Measurements from ENCODE around the gene NPFF.

Gene NPFF

DNA sequence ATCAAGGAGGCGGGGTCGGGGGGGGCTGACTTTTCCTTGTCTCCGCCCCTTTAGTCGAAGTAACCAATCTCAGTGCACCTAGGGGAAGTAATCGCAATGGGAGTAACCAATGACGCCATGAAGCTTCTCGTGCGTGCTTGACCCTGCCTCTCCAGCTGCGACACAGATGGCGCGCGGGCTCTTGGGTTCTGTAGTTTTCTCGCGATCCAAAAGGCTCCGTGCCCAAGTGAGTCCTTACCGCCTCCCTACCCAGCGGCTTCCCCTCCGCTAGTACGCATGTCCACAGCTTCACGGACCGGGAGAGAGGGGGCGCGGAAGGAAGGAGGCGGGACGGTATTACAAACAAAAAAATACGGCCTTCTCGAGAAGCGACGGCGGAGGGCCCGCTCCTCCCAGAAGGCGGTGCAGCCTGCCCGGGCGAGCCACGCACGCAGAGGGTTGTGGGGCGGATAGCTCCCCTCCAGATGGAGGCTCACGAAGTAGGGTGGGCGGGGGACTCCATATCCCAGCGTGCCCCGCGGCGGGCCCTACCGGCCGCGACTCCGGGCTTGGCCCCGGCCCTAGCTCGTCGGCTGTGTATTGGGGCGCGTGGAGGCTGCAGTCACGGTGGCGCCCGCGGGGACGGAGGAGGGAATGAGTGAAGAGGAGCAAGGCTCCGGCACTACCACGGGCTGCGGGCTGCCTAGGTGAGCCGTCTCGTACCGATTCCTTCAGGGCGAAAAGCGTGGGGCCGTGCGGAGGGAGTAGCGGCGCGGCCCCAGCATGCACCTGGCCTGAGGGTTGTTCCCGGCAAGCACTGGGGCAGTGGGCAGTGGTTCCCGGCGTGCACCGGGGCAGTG, 6.3 kb downstream of the NPFF start, which contains the start of gene TARBP2:
TSS of gene TARBP2 (plus strand) at position 508 of the 839 bp plus-strand sequence. CDS start at position 634, 126 bp downstream.
- H3K4me3 ChIP-seq (ENCODE audit: low read length), result peak within 1 kb of the TSS; percentile 73
- peak; percentile 99 for DNase-seq (ENCODE audit: low read depth)
- TF ChIP-seq, protein P1, sequence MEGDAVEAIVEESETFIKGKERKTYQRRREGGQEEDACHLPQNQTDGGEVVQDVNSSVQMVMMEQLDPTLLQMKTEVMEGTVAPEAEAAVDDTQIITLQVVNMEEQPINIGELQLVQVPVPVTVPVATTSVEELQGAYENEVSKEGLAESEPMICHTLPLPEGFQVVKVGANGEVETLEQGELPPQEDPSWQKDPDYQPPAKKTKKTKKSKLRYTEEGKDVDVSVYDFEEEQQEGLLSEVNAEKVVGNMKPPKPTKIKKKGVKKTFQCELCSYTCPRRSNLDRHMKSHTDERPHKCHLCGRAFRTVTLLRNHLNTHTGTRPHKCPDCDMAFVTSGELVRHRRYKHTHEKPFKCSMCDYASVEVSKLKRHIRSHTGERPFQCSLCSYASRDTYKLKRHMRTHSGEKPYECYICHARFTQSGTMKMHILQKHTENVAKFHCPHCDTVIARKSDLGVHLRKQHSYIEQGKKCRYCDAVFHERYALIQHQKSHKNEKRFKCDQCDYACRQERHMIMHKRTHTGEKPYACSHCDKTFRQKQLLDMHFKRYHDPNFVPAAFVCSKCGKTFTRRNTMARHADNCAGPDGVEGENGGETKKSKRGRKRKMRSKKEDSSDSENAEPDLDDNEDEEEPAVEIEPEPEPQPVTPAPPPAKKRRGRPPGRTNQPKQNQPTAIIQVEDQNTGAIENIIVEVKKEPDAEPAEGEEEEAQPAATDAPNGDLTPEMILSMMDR (IDR thresholded peaks at IDR 0.05; ENCODE audit: insufficient read depth, low read depth, low read length, missing control alignments), result no peak

DNA sequence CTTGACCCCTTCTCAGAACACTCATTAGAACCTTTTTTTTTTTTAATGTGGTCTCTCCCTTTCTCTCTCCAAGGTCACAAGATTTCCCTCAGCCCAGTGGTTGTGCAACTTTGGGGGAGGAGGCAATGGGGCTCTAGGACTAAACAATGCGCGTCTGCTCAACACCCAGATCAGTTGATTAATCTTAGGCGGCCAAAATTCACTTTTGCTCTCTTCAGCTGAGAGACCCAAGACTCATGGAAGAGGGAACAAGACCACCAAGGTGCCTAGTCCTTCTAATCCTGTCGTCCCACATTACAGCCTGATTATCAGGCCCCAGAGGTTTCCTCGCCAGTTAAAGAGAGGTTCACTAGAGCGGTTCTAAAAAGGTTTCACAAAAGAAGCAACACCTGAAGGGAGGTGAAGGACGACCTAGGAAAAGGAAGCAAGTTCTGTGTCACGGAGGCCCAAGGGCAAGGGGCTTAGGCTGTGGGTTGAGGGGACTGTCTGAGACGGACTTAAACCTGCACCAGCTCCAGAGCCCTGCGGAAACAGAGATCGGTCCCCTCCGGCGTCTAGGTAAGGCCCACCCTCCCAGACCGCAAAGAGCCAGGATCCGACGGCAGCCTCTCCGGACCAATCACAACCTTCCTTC, 7.0 kb downstream of the NPFF start:
- TF ChIP-seq, protein P1 (IDR thresholded peaks at IDR 0.05; ENCODE audit: insufficient read depth, low read depth, low read length, missing control alignments), result no peak
- DNase-seq (ENCODE audit: low read depth), result peak; percentile 61
- H3K4me3 ChIP-seq (ENCODE audit: low read length), result peak overlapping the region; percentile 73

DNA sequence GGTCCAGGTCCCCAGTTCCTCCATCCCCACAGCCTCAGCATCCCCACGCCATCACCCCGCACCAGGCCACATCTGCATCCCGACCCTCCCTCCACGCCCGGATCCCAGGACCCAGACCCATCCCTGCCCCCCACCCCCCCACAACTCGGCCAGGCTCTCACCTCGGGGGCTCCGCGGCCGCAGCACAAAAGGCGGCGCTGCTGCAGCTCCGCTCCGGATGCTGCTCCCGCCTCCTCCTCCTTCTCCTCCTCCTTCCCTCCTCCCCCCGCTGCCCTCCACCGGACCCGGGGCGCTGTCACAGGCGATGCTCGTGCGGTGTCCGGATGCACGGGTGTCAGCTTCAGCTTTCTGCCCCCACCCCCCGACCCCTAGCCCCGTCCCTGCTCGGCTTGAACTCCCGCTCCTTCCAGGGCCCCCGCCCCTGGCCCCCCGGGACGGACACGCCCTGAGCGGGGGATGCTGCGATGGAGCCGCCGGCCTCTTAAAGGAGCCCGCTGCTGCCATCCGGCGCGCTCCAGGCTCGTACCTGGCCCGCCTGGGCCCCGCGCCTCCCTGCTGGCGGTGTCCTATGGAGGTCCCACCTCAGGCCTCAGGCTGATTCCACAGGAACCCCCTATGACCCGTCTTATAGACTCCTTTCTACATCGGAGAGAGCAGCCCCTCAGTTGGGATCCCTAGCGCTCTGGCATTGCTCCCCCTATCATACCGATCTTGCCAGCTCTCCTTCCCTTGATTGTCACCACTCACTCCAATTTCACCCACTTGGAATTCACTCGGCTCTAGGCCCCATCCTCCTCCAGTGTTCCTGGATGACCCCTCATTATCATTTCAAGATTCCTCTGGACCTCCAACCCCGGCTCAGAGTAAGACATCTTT, 7.8 kb downstream of the NPFF start, which contains the start of gene MAP3K12:
TSS of gene MAP3K12 (minus strand) at position 193 of the 876 bp plus-strand sequence. CDS start 12,067 bp downstream, outside the sequence.
- peak; percentile 51 for DNase-seq (ENCODE audit: low read depth)
- TF ChIP-seq, protein P1 (IDR thresholded peaks at IDR 0.05; ENCODE audit: insufficient read depth, low read depth, low read length, missing control alignments), result no peak
- H3K4me3 ChIP-seq (ENCODE audit: low read length), result peak within 1 kb of the TSS; percentile 73

DNA sequence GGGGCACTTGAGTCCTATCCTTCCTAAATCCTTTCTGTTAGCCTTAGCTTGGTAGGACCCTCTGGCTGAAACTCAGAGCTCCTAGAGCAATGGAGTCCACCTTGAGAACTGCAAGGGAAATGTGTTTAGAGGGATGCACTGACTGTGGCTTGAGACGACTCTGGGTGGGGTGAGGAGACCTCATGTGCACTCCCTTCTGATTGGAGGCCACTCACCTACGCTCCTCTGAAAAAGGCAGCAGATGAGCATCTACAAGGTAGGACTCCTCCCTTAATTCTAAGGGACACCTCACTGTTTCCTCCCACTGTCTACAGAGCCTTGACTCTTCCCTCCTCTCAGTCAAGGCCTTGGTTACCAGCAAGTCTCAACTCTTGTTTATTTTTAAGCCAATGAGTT, 9.1 kb downstream of the NPFF start:
- peak overlapping the region; percentile 73 for H3K4me3 ChIP-seq (ENCODE audit: low read length)
- no peak for DNase-seq (ENCODE audit: low read depth)
- TF ChIP-seq, protein P1 (IDR thresholded peaks at IDR 0.05; ENCODE audit: insufficient read depth, low read depth, low read length, missing control alignments), result no peak

DNA sequence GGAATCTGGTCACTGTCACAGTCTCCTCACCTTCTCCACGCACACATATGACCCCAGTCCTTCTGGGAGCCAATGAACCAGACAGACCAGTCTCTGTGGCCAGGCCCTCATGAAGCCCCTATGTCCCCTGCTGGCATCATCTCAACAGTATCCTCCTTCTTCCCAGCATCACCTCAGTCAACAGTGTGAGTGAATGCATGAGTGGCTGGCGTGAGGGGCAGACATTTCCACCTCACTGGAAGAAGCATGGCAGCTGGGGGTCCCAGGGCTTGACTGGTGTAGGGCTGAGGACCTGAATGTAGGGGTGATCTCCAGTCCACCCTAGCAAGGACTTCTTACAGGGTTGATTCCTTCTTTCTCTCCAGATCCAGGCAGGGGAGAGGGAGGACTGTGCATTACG, 9.8 kb downstream of the NPFF start:
- H3K4me3 ChIP-seq (ENCODE audit: low read length), result no peak overlapping the region
- TF ChIP-seq, protein P1 (IDR thresholded peaks at IDR 0.05; ENCODE audit: insufficient read depth, low read depth, low read length, missing control alignments), result no peak
- no peak for DNase-seq (ENCODE audit: low read depth)

DNA sequence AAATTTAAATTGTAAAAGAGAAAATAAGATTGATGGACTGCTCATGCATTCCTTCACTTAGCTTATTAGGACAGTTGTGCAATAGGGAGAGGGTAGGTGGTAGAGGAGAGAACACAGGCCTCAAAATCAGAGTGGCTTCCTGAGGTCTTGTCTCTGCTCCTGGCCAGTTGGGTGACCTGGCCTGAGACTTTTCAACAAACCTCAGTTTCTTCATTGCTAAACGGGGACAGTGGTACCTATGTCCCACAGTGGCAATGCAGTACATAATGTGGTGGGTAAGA, 10.6 kb downstream of the NPFF start:
- H3K4me3 ChIP-seq (ENCODE audit: low read length), result no peak overlapping the region
- no peak for DNase-seq (ENCODE audit: low read depth)
- TF ChIP-seq, protein P1 (IDR thresholded peaks at IDR 0.05; ENCODE audit: insufficient read depth, low read depth, low read length, missing control alignments), result no peak

Data from epithelial cell of esophagus (primary cell).